Liver (tissue), 9 donors: Measurements from ENCODE around the gene ARHGEF1. TPM values are rescaled to one million over a fixed set of nuclear protein-coding genes. Genes with fewer than 3 reads are reported as not detected.

Experiments
- DNase-seq: peaks from one replicate; pipeline ENCODE4 v3.0.0-alpha.2; 2017; ENCODE audit warnings: low spot score
- H3K27ac ChIP-seq, 2 donors: one replicate each; pipeline ENCODE4 v1.7.0; 2013; ENCODE audit warnings: inconsistent platforms in 2 of 2, low read length in 2 of 2, control low read depth in 1 of 2, low read depth in 1 of 2, mild to moderate bottlenecking in 1 of 2
- H3K27me3 ChIP-seq, 4 donors: one replicate each; pipeline versions ENCODE4 v1.6.1 to v1.7.0; 2013; ENCODE audit warnings: low read length in 3 of 4, inconsistent platforms in 1 of 4, mild to moderate bottlenecking in 1 of 4, moderate library complexity in 1 of 4; ENCODE audit not compliant: control insufficient read depth in 4 of 4, insufficient read depth in 4 of 4
- H3K36me3 ChIP-seq, 4 donors: one replicate each; pipeline versions ENCODE4 v1.6.1 to v1.7.0; 2013; ENCODE audit warnings: low read length in 3 of 4, mild to moderate bottlenecking in 3 of 4, low read depth in 1 of 4, moderate library complexity in 1 of 4; ENCODE audit not compliant: control insufficient read depth in 4 of 4, insufficient read depth in 3 of 4
- H3K4me1 ChIP-seq, 4 donors: one replicate each; pipeline versions ENCODE4 v1.6.1 to v1.7.0; 2013; ENCODE audit warnings: low read length in 3 of 4, mild to moderate bottlenecking in 3 of 4, moderate library complexity in 1 of 4; ENCODE audit not compliant: control insufficient read depth in 4 of 4, insufficient read depth in 4 of 4
- H3K4me3 ChIP-seq, 3 donors: one replicate each; pipeline versions ENCODE4 v1.6.1 to v1.7.0; 2013; ENCODE audit warnings: low read length in 3 of 3, control low read depth in 1 of 3, low read depth in 1 of 3, mild to moderate bottlenecking in 1 of 3
- H3K9ac ChIP-seq, 2 donors: one replicate each; pipeline ENCODE4 v1.7.0; 2013; ENCODE audit warnings: low read length in 2 of 2, mild to moderate bottlenecking in 2 of 2, moderate library complexity in 2 of 2, control low read depth in 1 of 2, low read depth in 1 of 2
- H3K9me3 ChIP-seq, 4 donors: one replicate each; pipeline versions ENCODE4 v1.6.1 to v1.7.0; 2013; ENCODE audit warnings: low read length in 3 of 4; ENCODE audit not compliant: control insufficient read depth in 4 of 4
- ATF3 ChIP-seq: IDR thresholded peaks from 2 replicates; pipeline ENCODE4 v1.6.1; 2016; ENCODE audit warnings: antibody characterized with exemption
- CTCF ChIP-seq: fragments of 150-350 bp; IDR thresholded peaks from 2 replicates; pipeline ENCODE4 v1.5.1; 2017; ENCODE audit warnings: improper control_type of control experiment, low read depth, low read length; ENCODE audit not compliant: missing input control
- EGR1 ChIP-seq, 2 donors: IDR thresholded peaks; 2 replicates each; pipeline ENCODE4 v1.6.1; 2016 to 2018; ENCODE audit warnings: antibody characterized with exemption in 2 of 2, low read depth in 2 of 2
- GABPA ChIP-seq, 2 donors: IDR thresholded peaks in 1 of 2; conservative IDR thresholded peaks in 1 of 2; 2 replicates each; pipeline ENCODE4 v1.6.1; 2016; ENCODE audit warnings: antibody characterized with exemption in 2 of 2, mild to moderate bottlenecking in 1 of 2, moderate library complexity in 1 of 2
- HNF4G ChIP-seq: IDR thresholded peaks from 2 replicates; pipeline ENCODE4 v1.6.1; 2016; ENCODE audit warnings: antibody characterized with exemption
- JUND ChIP-seq, 2 donors: IDR thresholded peaks; 2 replicates each; pipeline ENCODE4 v1.6.1; 2016; ENCODE audit warnings: antibody characterized with exemption in 2 of 2
- NR2F2 ChIP-seq: IDR thresholded peaks from 2 replicates; pipeline ENCODE4 v1.6.1; 2016; ENCODE audit warnings: antibody characterized with exemption
- RAD21 ChIP-seq, 2 donors: IDR thresholded peaks; 2 replicates each; pipeline ENCODE4 v1.6.1; 2016; ENCODE audit warnings: antibody characterized with exemption in 2 of 2, mild to moderate bottlenecking in 2 of 2
- REST ChIP-seq: IDR thresholded peaks from 2 replicates; pipeline ENCODE4 v1.6.1; 2016; ENCODE audit warnings: antibody characterized with exemption, mild to moderate bottlenecking
- RXRA ChIP-seq, 2 donors: IDR thresholded peaks; 2 replicates each; pipeline ENCODE4 v1.6.1; 2017 to 2018; ENCODE audit warnings: antibody characterized with exemption in 2 of 2, mild to moderate bottlenecking in 1 of 2
- TAF1 ChIP-seq: conservative IDR thresholded peaks from 2 replicates; pipeline ENCODE4 v1.6.1; 2016; ENCODE audit warnings: antibody characterized with exemption, mild to moderate bottlenecking
- YY1 ChIP-seq: IDR thresholded peaks from 2 replicates; pipeline ENCODE4 v1.6.1; 2016; ENCODE audit warnings: antibody characterized with exemption, mild to moderate bottlenecking
- ZBTB33 ChIP-seq: IDR thresholded peaks from 2 replicates; pipeline ENCODE4 v1.6.1; 2016; ENCODE audit warnings: antibody characterized with exemption
- WGBS: extraction: QIAGEN DNeasy Blood & Tissue Kit; methylation state at CpG from one replicate; pipeline ENCODE4 v1.1.7; 2013; 5-methylcytosine and 5-hydroxymethylcytosine counted together
- polyA plus RNA-seq, 2 donors: library from polyadenylated mRNA; stranded (reverse) in 1 of 2; unstranded in 1 of 2; fragments of 200-250 nt in 1 of 2; fragments of >200 nt in 1 of 2; fragmentation: Nextera tagmentation in 1 of 2; extraction: Ambion mirVana in 1 of 2; gene quantifications; one replicate each; pipeline versions ENCODE4 v1.2.1 to v1.2.3, GENCODE V29; 2013 to 2015
- total RNA-seq, 2 donors: library from RNA; depleted of rRNA; stranded (reverse); fragments of >200 nt; gene quantifications; one replicate each; pipeline ENCODE4 v1.2.3, GENCODE V29; 2014
- donor health status: healthy.
- donor health status: healthy.
- donor health status: healthy.
- donor health status: healthy.
- donor health status: healthy.

ARHGEF1 gene
- total and polyA plus RNA-seq, 4 donors: 13.2 to 30.1 (median 18.5) TPM

GRCh38 chr19:41933693-41934426 lies 50.9 kb downstream of the ARHGEF1 start:
- TF ChIP-seq GABPA (IDR thresholded peaks at IDR 0.05 in 1 of 2, conservative IDR thresholded peaks at IDR 0.05 in 1 of 2) (no peak), EGR1 (IDR thresholded peaks at IDR 0.05; ENCODE audit: low read depth in 2 of 2) (no peak), NR2F2 (no peak), JUND (IDR thresholded peaks at IDR 0.05) (no peak), REST (no peak), HNF4G (no peak), CTCF (no peak), RXRA (IDR thresholded peaks at IDR 0.05) (no peak), RAD21 (IDR thresholded peaks at IDR 0.05) (no peak), TAF1 (no peak), ATF3 (no peak), ZBTB33 (no peak), YY1 (no peak)
- no peaks in the 10 kb centered on the region for H3K36me3 ChIP-seq
- peaks cover 0 to 5% (median 2%) of the 10 kb centered on the region in 4 donors for H3K4me1 ChIP-seq
- no peak overlapping the region for H3K9ac ChIP-seq
- H3K4me3 ChIP-seq: no peak overlapping the region
- DNase-seq: no peak
- H3K27me3 ChIP-seq: peaks cover 0 to 20% (median 8%) of the 10 kb centered on the region in 4 donors
- no peak overlapping the region for H3K27ac ChIP-seq
- WGBS: 61% methylated on average over 7 of the region's 7 CpGs
- no peaks in the 10 kb centered on the region for H3K9me3 ChIP-seq

- H3K36me3 ChIP-seq: no peaks in the 10 kb centered on the region
- H3K27ac ChIP-seq: no peak overlapping the region
- peaks cover 0 to under 1% (median 0%) of the 10 kb centered on the region in 4 donors for H3K4me1 ChIP-seq
- H3K27me3 ChIP-seq: peaks cover 0 to 15% (median 7%) of the 10 kb centered on the region in 4 donors
- no peaks in the 10 kb centered on the region for H3K9me3 ChIP-seq
- peak; percentile 74 for DNase-seq
- no peak overlapping the region for H3K4me3 ChIP-seq
- no peak overlapping the region for H3K9ac ChIP-seq
- TF ChIP-seq RAD21 (IDR thresholded peaks at IDR 0.05): peak; percentile 72 to 78
- peak; percentile 75 for TF ChIP-seq CTCF
- TF ChIP-seq ZBTB33: no peak
- WGBS: 22% methylated on average over 7 of the region's 7 CpGs
Measured at GRCh38 chr19:41934849-41935374, 51.9 kb downstream of the ARHGEF1 start.
